WI38 (cell line): Measurements from ENCODE around the gene ARL8B.

Experiments used
- H3K4me3 ChIP-seq: 2 replicates; pipeline ENCODE4 v1.5.1; 2011; ENCODE audit warnings: low read depth, mild to moderate bottlenecking, control low read depth, low read length
- CTCF ChIP-seq: IDR thresholded peaks from 2 replicates; pipeline ENCODE4 v1.5.1; 2012; ENCODE audit warnings: low read depth, mild to moderate bottlenecking, control low read depth, low read length

ARL8B gene

GRCh38 chr3:5218815-5219214, 96.7 kb downstream of the ARL8B start:
- no peak overlapping the region for H3K4me3 ChIP-seq
- TF ChIP-seq CTCF, result no peak

- no peak for TF ChIP-seq CTCF
- H3K4me3 ChIP-seq, result no peak overlapping the region
Observed at GRCh38 chr3:5219216-5219615, 97.1 kb downstream of the ARL8B start.

GRCh38 chr3:5220193-5220592, 98.1 kb downstream of the ARL8B start:
- no peak overlapping the region for H3K4me3 ChIP-seq
- no peak for TF ChIP-seq CTCF

- no peak overlapping the region for H3K4me3 ChIP-seq
- TF ChIP-seq CTCF, result no peak
Observed at GRCh38 chr3:5220667-5221431, 98.8 kb downstream of the ARL8B start.

GRCh38 chr3:5221701-5222100, 99.6 kb downstream of the ARL8B start:
- H3K4me3 ChIP-seq, result no peak overlapping the region
- TF ChIP-seq CTCF, result no peak

GRCh38 chr3:5222283-5223005, 100.4 kb downstream of the ARL8B start:
- TF ChIP-seq CTCF, result no peak

GRCh38 chr3:5226783-5227182, 104.7 kb downstream of the ARL8B start:
- TF ChIP-seq CTCF, result no peak

More at GRCh38 chr3:5222283-5223005, 100.4 kb downstream of the ARL8B start:
- no peak overlapping the region for H3K4me3 ChIP-seq

More at GRCh38 chr3:5226783-5227182, 104.7 kb downstream of the ARL8B start:
- H3K4me3 ChIP-seq, result no peak overlapping the region
